Ishikawa (cell line): Measurements from ENCODE around the gene ZNF764.

ENCODE experiments used
- CEBPB ChIP-seq: IDR thresholded peaks from 2 replicates; pipeline ENCODE4 v1.6.1; 2012
- CREB1 ChIP-seq: IDR thresholded peaks from 2 replicates; pipeline ENCODE4 v1.6.1; 2012; ENCODE audit warnings: low read depth
- EGR1 ChIP-seq: IDR thresholded peaks from 2 replicates; pipeline ENCODE4 v1.6.1; 2012
- EP300 ChIP-seq: IDR thresholded peaks from 2 replicates; pipeline ENCODE4 v1.6.1; 2012; ENCODE audit warnings: borderline replicate concordance
- FOXM1 ChIP-seq: IDR thresholded peaks from 2 replicates; pipeline ENCODE4 v1.6.1; 2012; ENCODE audit warnings: low read depth, borderline replicate concordance
- NFIC ChIP-seq: IDR thresholded peaks from 2 replicates; pipeline ENCODE4 v1.6.1; 2012
- RAD21 ChIP-seq: IDR thresholded peaks from 2 replicates; pipeline ENCODE4 v1.6.1; 2012; ENCODE audit warnings: low read depth
- TAF1 ChIP-seq: IDR thresholded peaks from 2 replicates; pipeline ENCODE4 v1.6.1; 2012; ENCODE audit warnings: low read depth, mild to moderate bottlenecking
- TCF12 ChIP-seq: IDR thresholded peaks from 2 replicates; pipeline ENCODE4 v1.6.1; 2012; ENCODE audit warnings: low read depth
- TEAD4 ChIP-seq: IDR thresholded peaks from 2 replicates; pipeline ENCODE4 v1.6.1; 2012
- YY1 ChIP-seq: IDR thresholded peaks from 2 replicates; pipeline ENCODE4 v1.6.1; 2012; ENCODE audit warnings: low read depth
- ZBTB7A ChIP-seq: IDR thresholded peaks from 2 replicates; pipeline ENCODE4 v1.6.1; 2012; ENCODE audit warnings: low read depth
- TF ChIP-seq, protein P1 (sequence below): IDR thresholded peaks from 2 replicates; pipeline ENCODE4 v1.6.1; 2012; ENCODE audit warnings: low read depth, mild to moderate bottlenecking
- TF ChIP-seq, protein P2 (sequence below): IDR thresholded peaks from 2 replicates; pipeline ENCODE4 v1.6.1; 2012
- TF ChIP-seq, protein P3 (sequence below): IDR thresholded peaks from 2 replicates; pipeline ENCODE4 v1.6.1; 2012

The ZNF764 gene

DNA sequence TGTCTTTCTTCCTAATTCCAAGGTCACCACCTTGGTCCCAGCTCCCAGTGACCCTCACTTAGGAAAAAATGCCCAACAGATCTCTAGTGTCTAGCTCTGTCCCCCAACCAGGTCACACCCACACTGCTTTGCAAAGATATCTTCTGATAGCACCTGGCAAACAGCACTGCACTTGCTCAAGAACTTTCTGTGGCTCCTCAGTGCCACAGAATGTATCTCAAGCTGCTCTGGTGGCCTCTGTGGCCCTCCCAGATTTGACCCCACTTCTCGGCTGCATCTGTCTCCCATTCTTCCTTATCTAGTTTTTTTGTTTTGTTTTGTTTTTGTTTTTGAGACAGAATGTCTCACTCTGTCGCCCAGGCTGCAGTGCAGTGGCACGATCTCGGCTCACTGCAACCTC, 8.4 kb upstream of the ZNF764 start:
- no peak for TF ChIP-seq RAD21
- TF ChIP-seq EGR1: no peak
- no peak for TF ChIP-seq YY1
- no peak for TF ChIP-seq EP300
- TF ChIP-seq TEAD4: no peak
- no peak for TF ChIP-seq CREB1
- no peak for TF ChIP-seq FOXM1
- TF ChIP-seq NFIC: no peak
- TF ChIP-seq CEBPB: no peak
- TF ChIP-seq TAF1: no peak
- TF ChIP-seq, protein P1, sequence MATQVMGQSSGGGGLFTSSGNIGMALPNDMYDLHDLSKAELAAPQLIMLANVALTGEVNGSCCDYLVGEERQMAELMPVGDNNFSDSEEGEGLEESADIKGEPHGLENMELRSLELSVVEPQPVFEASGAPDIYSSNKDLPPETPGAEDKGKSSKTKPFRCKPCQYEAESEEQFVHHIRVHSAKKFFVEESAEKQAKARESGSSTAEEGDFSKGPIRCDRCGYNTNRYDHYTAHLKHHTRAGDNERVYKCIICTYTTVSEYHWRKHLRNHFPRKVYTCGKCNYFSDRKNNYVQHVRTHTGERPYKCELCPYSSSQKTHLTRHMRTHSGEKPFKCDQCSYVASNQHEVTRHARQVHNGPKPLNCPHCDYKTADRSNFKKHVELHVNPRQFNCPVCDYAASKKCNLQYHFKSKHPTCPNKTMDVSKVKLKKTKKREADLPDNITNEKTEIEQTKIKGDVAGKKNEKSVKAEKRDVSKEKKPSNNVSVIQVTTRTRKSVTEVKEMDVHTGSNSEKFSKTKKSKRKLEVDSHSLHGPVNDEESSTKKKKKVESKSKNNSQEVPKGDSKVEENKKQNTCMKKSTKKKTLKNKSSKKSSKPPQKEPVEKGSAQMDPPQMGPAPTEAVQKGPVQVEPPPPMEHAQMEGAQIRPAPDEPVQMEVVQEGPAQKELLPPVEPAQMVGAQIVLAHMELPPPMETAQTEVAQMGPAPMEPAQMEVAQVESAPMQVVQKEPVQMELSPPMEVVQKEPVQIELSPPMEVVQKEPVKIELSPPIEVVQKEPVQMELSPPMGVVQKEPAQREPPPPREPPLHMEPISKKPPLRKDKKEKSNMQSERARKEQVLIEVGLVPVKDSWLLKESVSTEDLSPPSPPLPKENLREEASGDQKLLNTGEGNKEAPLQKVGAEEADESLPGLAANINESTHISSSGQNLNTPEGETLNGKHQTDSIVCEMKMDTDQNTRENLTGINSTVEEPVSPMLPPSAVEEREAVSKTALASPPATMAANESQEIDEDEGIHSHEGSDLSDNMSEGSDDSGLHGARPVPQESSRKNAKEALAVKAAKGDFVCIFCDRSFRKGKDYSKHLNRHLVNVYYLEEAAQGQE: no peak
- TF ChIP-seq, protein P2, sequence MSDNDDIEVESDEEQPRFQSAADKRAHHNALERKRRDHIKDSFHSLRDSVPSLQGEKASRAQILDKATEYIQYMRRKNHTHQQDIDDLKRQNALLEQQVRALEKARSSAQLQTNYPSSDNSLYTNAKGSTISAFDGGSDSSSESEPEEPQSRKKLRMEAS: no peak
- TF ChIP-seq ZBTB7A: no peak
- TF ChIP-seq TCF12: no peak
- TF ChIP-seq, protein P3, sequence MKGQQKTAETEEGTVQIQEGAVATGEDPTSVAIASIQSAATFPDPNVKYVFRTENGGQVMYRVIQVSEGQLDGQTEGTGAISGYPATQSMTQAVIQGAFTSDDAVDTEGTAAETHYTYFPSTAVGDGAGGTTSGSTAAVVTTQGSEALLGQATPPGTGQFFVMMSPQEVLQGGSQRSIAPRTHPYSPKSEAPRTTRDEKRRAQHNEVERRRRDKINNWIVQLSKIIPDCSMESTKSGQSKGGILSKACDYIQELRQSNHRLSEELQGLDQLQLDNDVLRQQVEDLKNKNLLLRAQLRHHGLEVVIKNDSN: no peak

DNA sequence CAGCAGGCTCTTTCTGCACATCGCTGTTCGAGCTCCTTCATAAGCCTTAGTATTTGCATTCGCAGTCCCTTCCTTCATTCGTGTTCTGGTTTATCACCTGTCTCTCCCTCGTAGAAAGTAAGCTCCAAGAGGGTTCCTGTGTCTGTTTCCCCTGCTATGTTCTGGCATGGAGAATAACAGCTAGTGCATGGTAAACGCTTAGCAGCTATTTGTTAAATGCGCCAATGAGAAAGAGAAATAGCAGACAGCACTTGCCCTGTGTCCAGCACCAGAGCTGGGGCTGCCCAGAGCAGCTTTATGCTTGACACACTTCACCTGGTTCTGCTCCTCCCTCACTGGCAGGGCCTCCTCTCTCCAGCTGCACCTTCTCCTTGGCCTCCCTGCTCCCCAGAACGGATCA, 7.8 kb upstream of the ZNF764 start:
- TF ChIP-seq RAD21 (no peak), EP300 (no peak), YY1 (no peak), EGR1 (no peak), TEAD4 (no peak), NFIC (no peak), TCF12 (no peak), TAF1 (no peak), CREB1 (no peak), ZBTB7A (no peak), CEBPB (no peak), FOXM1 (no peak)
- TF ChIP-seq, protein P2: no peak
- TF ChIP-seq, protein P3: no peak
- TF ChIP-seq, protein P1: no peak

DNA sequence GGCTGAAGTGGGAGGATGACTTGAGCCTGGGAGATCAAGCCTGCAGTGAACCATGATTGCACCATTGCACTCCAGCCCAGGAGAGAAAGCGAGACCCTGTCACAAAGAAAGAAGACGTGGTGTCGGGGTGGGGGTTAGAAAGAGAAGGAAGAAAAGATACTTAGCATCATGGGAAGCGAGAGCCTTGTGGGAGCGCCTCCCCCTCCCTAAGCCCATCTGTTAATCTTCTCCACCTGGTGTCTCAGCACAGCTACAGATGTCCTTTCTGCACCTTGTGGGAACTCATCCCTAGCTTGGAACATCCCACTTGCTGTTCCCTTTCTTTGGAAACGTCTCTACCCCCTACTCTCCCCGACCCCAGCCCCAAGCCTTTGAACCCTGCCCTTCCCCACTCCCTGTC, 7.4 kb upstream of the ZNF764 start:
- TF ChIP-seq, protein P3: no peak
- TF ChIP-seq EP300 (no peak), CREB1 (no peak), CEBPB (no peak), EGR1 (no peak), NFIC (no peak), TEAD4 (no peak), TCF12 (no peak), TAF1 (no peak), YY1 (no peak), ZBTB7A (no peak), FOXM1 (no peak), RAD21 (no peak)
- TF ChIP-seq, protein P1: no peak
- TF ChIP-seq, protein P2: no peak

DNA sequence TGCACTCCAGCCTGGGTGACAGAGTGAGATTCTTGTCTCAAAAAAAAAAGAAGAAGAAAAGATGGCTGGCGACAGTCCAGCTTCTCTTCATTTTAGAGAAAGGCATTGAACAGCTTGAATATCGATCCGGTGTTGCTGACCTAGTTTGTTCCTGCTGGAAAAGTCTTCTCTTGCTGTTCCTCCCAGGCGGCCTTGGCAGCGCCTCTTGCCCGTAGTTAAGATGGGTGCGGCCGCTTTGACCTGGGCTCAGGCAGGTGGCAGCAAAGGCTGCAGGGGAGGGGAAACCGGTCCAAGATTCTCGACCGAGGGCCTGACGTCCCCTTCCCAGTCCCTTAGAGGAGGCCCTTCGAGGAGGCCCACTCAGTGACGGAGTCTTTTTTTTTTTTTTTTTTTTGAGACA, 3.8 kb upstream of the ZNF764 start:
- TF ChIP-seq EP300: no peak
